Tibial nerve (tissue), 4 donors: ENCODE results near the gene SNRPE. TPM values are rescaled to one million over a fixed set of nuclear protein-coding genes. Genes with fewer than 3 reads are reported as not detected.

Experiments
- DNase-seq, 2 donors: peaks; one replicate each; pipeline ENCODE4 v3.0.0-alpha.2; 2019; ENCODE audit warnings: low spot score in 2 of 2
- H3K27ac ChIP-seq, 4 donors: fragments of 200-600 bp; sonication (generic) in 3 of 4; one replicate each; pipeline ENCODE4 v1.5.1; 2017 to 2019; ENCODE audit warnings: mild to moderate bottlenecking in 1 of 4
- H3K27me3 ChIP-seq, 2 donors: fragments of 200-600 bp; sonication (generic) in 1 of 2; one replicate each; pipeline versions ENCODE4 v1.5.1 to v1.6.0; 2017 to 2019
- H3K36me3 ChIP-seq, 3 donors: fragments of 200-600 bp; sonication (generic); one replicate each; pipeline ENCODE4 v1.5.1; 2018 to 2019
- H3K4me1 ChIP-seq, 4 donors: fragments of 200-600 bp; sonication (generic) in 3 of 4; one replicate each; pipeline ENCODE4 v1.5.1; 2017 to 2019
- H3K4me3 ChIP-seq, 4 donors: fragments of 200-600 bp; sonication (generic) in 3 of 4; one replicate each; pipeline ENCODE4 v1.5.1; 2017 to 2019; ENCODE audit warnings: mild to moderate bottlenecking in 1 of 4, moderate library complexity in 1 of 4
- H3K9me3 ChIP-seq, 4 donors: fragments of 200-600 bp; sonication (generic) in 3 of 4; one replicate each; pipeline ENCODE4 v1.5.1; 2017 to 2019
- EP300 ChIP-seq, 2 donors: sonication (generic); formaldehyde crosslinking; IDR thresholded peaks; one replicate each; pipeline ENCODE4 v1.6.1; 2017; ENCODE audit warnings: antibody characterized with exemption in 2 of 2, mild to moderate bottlenecking in 1 of 2
- POLR2A ChIP-seq, 2 donors: fragments of 450-650 bp; IDR thresholded peaks; one replicate each; pipeline ENCODE4 v1.6.1; 2017; ENCODE audit warnings: antibody characterized with exemption in 2 of 2, mild to moderate bottlenecking in 2 of 2, moderate library complexity in 2 of 2
- WGBS, 2 donors: methylation state at CpG; one replicate each; pipeline ENCODE4 v1.1.5; 2018; 5-methylcytosine and 5-hydroxymethylcytosine counted together
- total RNA-seq, 4 donors: library from RNA; depleted of rRNA; stranded (reverse); fragments of >200 nt; gene quantifications; one replicate each; pipeline ENCODE4 v1.1.0, GENCODE V29; 2016
- TF ChIP-seq, protein P1 (sequence below), 5 experiments: fragments of 200-600 bp in 3 of 5; fragments of 450-650 bp in 2 of 5; sonication (generic) in 3 of 5; IDR thresholded peaks; one replicate each; pipeline ENCODE4 v1.5.1; 2016 to 2019; ENCODE audit warnings: antibody characterized with exemption in 5 of 5, mild to moderate bottlenecking in 3 of 5, moderate library complexity in 2 of 5

Gene SNRPE
- total RNA-seq, 4 donors from 2014 or later, result 31.5 to 86.3 (median 41.8) TPM

DNA sequence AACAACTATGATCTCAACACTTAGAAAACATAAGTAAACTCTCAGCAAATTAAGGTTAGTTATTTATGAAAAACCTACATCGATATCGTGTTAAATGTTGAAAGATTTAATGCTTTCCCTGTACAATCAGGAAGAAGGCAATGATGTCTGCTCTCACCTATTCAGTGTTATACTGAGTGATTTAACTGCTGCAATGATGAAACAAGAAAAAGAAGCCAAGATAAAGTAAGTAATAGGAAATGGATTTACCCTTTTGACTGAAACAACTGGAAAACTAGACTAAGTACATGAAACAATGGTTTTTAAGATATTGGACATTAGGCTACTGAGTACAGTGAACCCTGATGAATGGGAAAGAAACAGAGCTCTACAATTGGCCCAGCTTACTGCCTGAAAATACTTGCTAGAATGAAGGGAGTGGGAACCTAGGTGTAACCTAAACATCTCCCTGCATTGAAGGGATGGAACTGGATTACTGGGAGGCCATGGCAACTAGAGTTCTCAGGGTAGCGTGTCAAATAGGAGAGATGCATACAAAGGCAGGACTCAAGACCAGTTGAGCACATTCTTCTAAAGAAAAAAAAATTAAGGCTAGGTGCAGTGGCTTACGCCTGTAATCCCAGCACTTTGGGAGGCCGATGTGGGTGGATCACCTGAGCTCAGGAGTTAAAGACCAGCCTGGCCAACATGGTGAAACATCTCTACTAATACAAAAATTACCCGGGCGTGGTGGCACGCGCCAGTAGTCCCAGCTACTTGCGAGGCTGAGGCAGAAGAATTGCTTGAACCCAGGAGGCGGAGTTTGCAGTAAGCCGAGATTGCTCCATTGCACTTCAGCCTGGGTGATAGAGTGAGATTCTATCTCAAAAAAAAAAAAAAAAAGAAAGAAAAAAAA lies 37.3 kb downstream of the SNRPE start:
- Histone ChIP-seq H3K27me3 (no peaks in the 10 kb centered on the region), H3K9me3 (peaks cover 0 to 11% (median 0%) of the 10 kb centered on the region in 4 donors), H3K4me3 (no peak overlapping the region), H3K4me1 (no peaks in the 10 kb centered on the region), H3K27ac (no peak overlapping the region), H3K36me3 (no peaks in the 10 kb centered on the region)
- no peak for TF ChIP-seq EP300 (IDR thresholded peaks at IDR 0.05)
- TF ChIP-seq, protein P1, sequence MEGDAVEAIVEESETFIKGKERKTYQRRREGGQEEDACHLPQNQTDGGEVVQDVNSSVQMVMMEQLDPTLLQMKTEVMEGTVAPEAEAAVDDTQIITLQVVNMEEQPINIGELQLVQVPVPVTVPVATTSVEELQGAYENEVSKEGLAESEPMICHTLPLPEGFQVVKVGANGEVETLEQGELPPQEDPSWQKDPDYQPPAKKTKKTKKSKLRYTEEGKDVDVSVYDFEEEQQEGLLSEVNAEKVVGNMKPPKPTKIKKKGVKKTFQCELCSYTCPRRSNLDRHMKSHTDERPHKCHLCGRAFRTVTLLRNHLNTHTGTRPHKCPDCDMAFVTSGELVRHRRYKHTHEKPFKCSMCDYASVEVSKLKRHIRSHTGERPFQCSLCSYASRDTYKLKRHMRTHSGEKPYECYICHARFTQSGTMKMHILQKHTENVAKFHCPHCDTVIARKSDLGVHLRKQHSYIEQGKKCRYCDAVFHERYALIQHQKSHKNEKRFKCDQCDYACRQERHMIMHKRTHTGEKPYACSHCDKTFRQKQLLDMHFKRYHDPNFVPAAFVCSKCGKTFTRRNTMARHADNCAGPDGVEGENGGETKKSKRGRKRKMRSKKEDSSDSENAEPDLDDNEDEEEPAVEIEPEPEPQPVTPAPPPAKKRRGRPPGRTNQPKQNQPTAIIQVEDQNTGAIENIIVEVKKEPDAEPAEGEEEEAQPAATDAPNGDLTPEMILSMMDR (IDR thresholded peaks at IDR 0.05), result no peak
- DNase-seq, result no peak
- WGBS, 2 donors, result 91 to 92% methylated on average over 12 of the region's 12 CpGs

DNA sequence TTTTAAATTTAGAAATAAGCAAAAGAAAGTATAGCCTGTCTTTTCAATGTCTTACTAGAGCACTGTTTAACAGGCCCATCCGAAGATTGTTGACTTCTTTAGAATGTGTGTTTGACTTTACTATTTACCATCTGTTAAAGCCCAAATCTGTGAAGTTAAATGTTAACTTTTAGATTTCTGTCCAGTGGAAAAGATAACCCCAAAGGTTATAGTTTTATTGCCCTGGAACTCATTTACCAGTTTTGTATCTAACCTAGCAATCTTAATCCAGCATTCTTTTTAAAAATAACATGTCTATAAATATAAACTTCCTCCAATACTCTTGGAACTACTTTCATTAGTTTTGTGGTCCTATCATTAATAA lies 37.9 kb downstream of the SNRPE start:
- no peak overlapping the region for H3K4me3 ChIP-seq
- no peaks in the 10 kb centered on the region for H3K27me3 ChIP-seq
- DNase-seq, result no peak
- H3K27ac ChIP-seq, result no peak overlapping the region
- 82 to 86% methylated on average over 1 of the region's 1 CpG for WGBS, 2 donors
- no peaks in the 10 kb centered on the region for H3K4me1 ChIP-seq
- no peaks in the 10 kb centered on the region for H3K36me3 ChIP-seq
- TF ChIP-seq POLR2A (IDR thresholded peaks at IDR 0.05), result no peak
- TF ChIP-seq, protein P1 (IDR thresholded peaks at IDR 0.05), result no peak
- no peak for TF ChIP-seq EP300 (IDR thresholded peaks at IDR 0.05)
- peaks cover 0 to 8% (median 0%) of the 10 kb centered on the region in 4 donors for H3K9me3 ChIP-seq

DNA sequence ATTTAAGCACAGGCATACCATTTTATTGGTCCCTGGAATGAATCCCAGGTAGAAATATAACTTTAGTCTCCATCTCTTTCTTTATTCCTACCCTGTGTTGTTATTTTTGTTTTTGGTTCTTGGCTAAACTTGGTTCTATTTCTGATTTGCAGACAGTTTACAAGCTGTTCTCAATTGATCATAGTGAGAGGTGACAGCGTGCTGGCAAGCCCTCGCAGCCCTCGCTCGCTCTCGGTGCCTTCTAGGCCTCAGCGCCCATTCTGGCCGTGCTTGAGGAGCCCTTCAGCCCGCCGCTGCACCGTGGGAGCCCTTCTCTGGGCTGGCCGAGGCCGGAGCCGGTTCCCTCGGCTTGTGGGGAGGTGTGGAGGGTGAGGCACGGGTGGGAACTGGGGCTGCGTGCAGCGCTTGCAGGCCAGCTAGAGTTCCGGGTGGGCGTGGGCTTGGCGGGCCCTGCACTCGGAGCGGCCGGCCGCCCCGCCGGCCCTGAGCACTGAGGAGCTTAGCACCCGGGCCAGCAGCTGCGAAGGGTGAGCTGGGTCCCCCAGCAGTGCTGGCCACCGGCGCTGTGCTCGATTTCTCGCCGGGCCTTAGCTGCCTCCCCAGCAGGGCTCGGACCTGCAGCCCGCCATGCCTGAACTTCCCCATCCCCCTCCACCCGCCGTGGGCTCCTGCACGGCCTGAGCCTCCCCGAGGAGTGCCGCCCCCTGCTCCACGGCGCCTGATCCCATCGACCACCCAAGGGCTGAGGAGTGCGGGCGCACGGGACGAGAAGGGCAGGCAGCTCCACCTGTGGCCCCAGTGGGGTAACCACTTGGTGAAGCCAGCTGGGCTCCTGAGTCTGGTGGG lies 38.7 kb downstream of the SNRPE start:
- Histone ChIP-seq H3K4me3 (no peak overlapping the region), H3K27me3 (no peaks in the 10 kb centered on the region), H3K27ac (no peak overlapping the region), H3K9me3 (peaks cover 0 to under 1% (median 0%) of the 10 kb centered on the region in 4 donors), H3K36me3 (no peaks in the 10 kb centered on the region), H3K4me1 (no peaks in the 10 kb centered on the region)
- DNase-seq, result no peak
- WGBS, 2 donors, result 96 to 97% methylated on average over 37 to 44 of the region's 47 CpGs
- no peak for TF ChIP-seq EP300 (IDR thresholded peaks at IDR 0.05)
- no peak for TF ChIP-seq POLR2A (IDR thresholded peaks at IDR 0.05)
- TF ChIP-seq, protein P1 (IDR thresholded peaks at IDR 0.05), result no peak

DNA sequence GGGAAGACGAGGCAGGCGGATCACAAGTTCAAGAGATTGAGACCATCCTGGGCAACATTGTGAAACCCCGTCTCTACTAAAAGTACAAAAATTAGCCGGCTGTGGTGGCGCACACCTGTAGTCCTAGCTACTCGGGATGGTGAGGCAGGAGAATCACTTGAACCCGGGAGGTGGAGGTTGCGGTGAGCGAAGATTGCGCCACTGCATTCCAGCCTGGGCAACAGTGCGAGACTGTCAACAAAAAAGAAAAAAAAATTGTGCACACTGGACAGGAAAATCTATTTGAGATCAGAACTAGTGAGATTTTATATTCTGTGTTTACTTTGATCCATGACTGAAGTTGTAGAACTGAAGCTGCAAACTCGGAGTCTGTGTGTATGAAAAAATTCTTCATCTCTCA lies 40.2 kb downstream of the SNRPE start:
- Histone ChIP-seq H3K4me3 (no peak overlapping the region), H3K27ac (no peak overlapping the region), H3K4me1 (no peaks in the 10 kb centered on the region), H3K27me3 (no peaks in the 10 kb centered on the region), H3K36me3 (no peaks in the 10 kb centered on the region), H3K9me3 (no peaks in the 10 kb centered on the region)
- WGBS, 2 donors, result 95% methylated on average over 12 of the region's 12 CpGs
- TF ChIP-seq, protein P1 (IDR thresholded peaks at IDR 0.05), result no peak
- TF ChIP-seq EP300 (IDR thresholded peaks at IDR 0.05) (no peak), POLR2A (IDR thresholded peaks at IDR 0.05) (no peak)
- no peak for DNase-seq

DNA sequence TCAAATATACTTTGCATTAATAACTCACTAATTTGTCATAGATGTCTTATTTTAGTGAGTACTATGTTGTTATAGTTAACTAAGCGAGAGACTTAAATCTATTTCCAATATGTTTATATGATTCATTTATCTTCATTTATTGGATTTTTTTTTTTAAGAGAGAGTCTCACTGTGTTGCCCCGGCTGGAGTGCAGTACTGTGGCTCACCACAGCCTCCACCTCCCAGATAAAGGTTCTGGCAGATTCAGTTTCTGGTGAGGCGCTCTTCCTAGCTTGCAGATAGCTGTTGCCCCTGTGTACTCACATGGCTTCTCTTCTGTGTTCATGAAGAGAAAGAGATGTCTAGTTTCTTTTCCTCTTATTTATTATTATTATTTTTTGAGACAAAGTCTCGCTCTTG lies 43.9 kb downstream of the SNRPE start:
- Histone ChIP-seq H3K9me3 (no peaks in the 10 kb centered on the region), H3K36me3 (no peaks in the 10 kb centered on the region), H3K4me1 (peaks cover 0 to 8% (median 0%) of the 10 kb centered on the region in 4 donors), H3K27ac (no peak overlapping the region), H3K27me3 (no peaks in the 10 kb centered on the region), H3K4me3 (no peak overlapping the region)
- TF ChIP-seq, protein P1 (IDR thresholded peaks at IDR 0.05), result no peak
- TF ChIP-seq EP300 (IDR thresholded peaks at IDR 0.05) (no peak), POLR2A (IDR thresholded peaks at IDR 0.05) (no peak)
- WGBS, 2 donors, result 94 to 96% methylated on average over 4 of the region's 4 CpGs
- DNase-seq, result no peak
